K562 (cell line): ENCODE results near the gene CFAP251. TPM values are rescaled to one million over a fixed set of nuclear protein-coding genes. Genes with fewer than 3 reads are reported as not detected.

ENCODE experiments used
- E2F3 ChIP-seq: fragments of 250-450 bp; sonication (Bioruptor Pico); IDR thresholded peaks from 2 replicates; pipeline ENCODE4 v1.4.0; 2020; ENCODE audit warnings: mild to moderate bottlenecking
- ESRRA ChIP-seq: fragments of 450-650 bp; IDR thresholded peaks from 2 replicates; pipeline ENCODE4 v1.6.1; 2014; ENCODE audit warnings: low read depth, mild to moderate bottlenecking, moderate library complexity, borderline replicate concordance
- FOXP4 ChIP-seq: sonication (generic); formaldehyde crosslinking; IDR thresholded peaks from 2 replicates; pipeline ENCODE4 v1.8.0; 2022; ENCODE audit warnings: mild to moderate bottlenecking, missing genetic modification reagents, borderline replicate concordance
- KDM2B ChIP-seq: fragments of 250-450 bp; sonication (Bioruptor Pico); IDR thresholded peaks from 2 replicates; pipeline ENCODE4 v1.8.0; 2021; ENCODE audit warnings: mild to moderate bottlenecking, moderate library complexity
- MBD2 ChIP-seq: sonication (generic); IDR thresholded peaks from 2 replicates; pipeline ENCODE4 v1.6.1; 2016; ENCODE audit warnings: low read depth, borderline replicate concordance
- MECOM ChIP-seq: fragments of 250-450 bp; sonication (Bioruptor Pico); IDR thresholded peaks from 2 replicates; pipeline ENCODE4 v1.8.0; 2022; ENCODE audit warnings: inconsistent platforms
- NFXL1 ChIP-seq: fragments of 450-650 bp; formaldehyde crosslinking; IDR thresholded peaks from 2 replicates; pipeline ENCODE4 v1.4.0; 2021; ENCODE audit warnings: mild to moderate bottlenecking
- SAFB2 ChIP-seq: fragments of 200-400 bp; formaldehyde crosslinking; IDR thresholded peaks from 2 replicates; pipeline ENCODE4 v1.6.1; 2018; ENCODE audit warnings: borderline replicate concordance, low read length, low read depth, moderate library complexity; ENCODE audit not compliant: severe bottlenecking
- SMARCC2 ChIP-seq: fragments of 450-650 bp; IDR thresholded peaks from 2 replicates; pipeline ENCODE4 v1.6.1; 2017; ENCODE audit warnings: antibody characterized with exemption, moderate library complexity, mild to moderate bottlenecking, low read depth
- TRIM28 ChIP-seq: fragments of 450-650 bp; IDR thresholded peaks from 2 replicates; pipeline ENCODE4 v1.6.1; 2017
- U2AF2 ChIP-seq: fragments of 200-400 bp; formaldehyde crosslinking; optimal IDR thresholded peaks from 2 replicates; pipeline ENCODE3; 2017; ENCODE audit warnings: low read depth, mild to moderate bottlenecking, low read length
- USF2 ChIP-seq: sonication (generic); formaldehyde crosslinking; IDR thresholded peaks from 2 replicates; pipeline ENCODE4 v1.5.0; 2020; ENCODE audit warnings: missing genetic modification reagents
- ZBTB40 ChIP-seq, 2 experiments: fragments of 450-650 bp in 1 of 2; sonication (generic) in 1 of 2; formaldehyde crosslinking in 1 of 2; IDR thresholded peaks; 2 replicates each; pipeline versions ENCODE4 v1.7.1 to v1.9.0; 2016 to 2022; ENCODE audit warnings: inconsistent platforms in 1 of 2, mild to moderate bottlenecking in 1 of 2, missing genetic modification reagents in 1 of 2
- ZNF316 ChIP-seq: fragments of 450-650 bp; IDR thresholded peaks from 2 replicates; pipeline ENCODE4 v1.6.1; 2016
- polyA plus RNA-seq, 8 experiments: library from polyadenylated mRNA; depleted of rRNA in 4 of 8; stranded (reverse) in 5 of 8; unstranded in 3 of 8; fragments of >200 nt; fragmentation: Nextera tagmentation in 2 of 8; fragmentation: Illumina TruSeq in 1 of 8; extraction: Ambion mirVana in 2 of 8; extraction: Trizol in 1 of 8; gene quantifications; 2 replicates each; pipeline versions ENCODE4 v1.2.1 to v1.2.3, GENCODE V29; 2011 to 2014; ENCODE audit warnings: inconsistent platforms in 1 of 8, missing spikeins in 1 of 8
- total RNA-seq, 7 experiments: library from RNA; depleted of rRNA in 6 of 7; stranded (reverse); fragments of >200 nt in 6 of 7; fragmentation: Illumina TruSeq in 2 of 7; extraction: Trizol in 2 of 7; gene quantifications; 2 replicates each; pipeline versions ENCODE4 v1.2.1 to v1.2.3, GENCODE V29; 2011 to 2021; ENCODE audit warnings: low replicate concordance in 1 of 7

The CFAP251 gene
- total and polyA plus RNA-seq, 9 of the 15 experiments (the other 6 are each of a cell fraction or from before 2014, with no cell fraction given): 16.6 to 31.0 (median 19.1) TPM

- TF ChIP-seq ESRRA (no peak), SAFB2 (no peak), U2AF2 (no peak), KDM2B (CRISPR knock-in tag) (no peak), MBD2 (no peak), NFXL1 (CRISPR knock-in tag) (no peak), MECOM (CRISPR knock-in tag) (no peak), TRIM28 (no peak), E2F3 (no peak), ZBTB40 (IDR thresholded peaks at IDR 0.05) (0 out of 2 replicates have a peak, but pooled peaks have one; percentile 15), ZBTB40 (CRISPR knock-in tag; IDR thresholded peaks at IDR 0.05) (no peak), FOXP4 (CRISPR knock-in tag) (no peak), SMARCC2 (no peak), USF2 (peak; percentile 65), ZNF316 (no peak)
These were observed 105.1 kb downstream of the CFAP251 start (continued) for GRCh38 chr12:122023339-122024131.
